Measurements from ENCODE around the gene CREG1.

The CREG1 gene

GRCh38 chr1:167592475-167592874 lies 38.9 kb upstream of the CREG1 start:
- TF ChIP-seq CTCF (IDR thresholded peaks at IDR 0.05; ENCODE audit: low read length, missing control alignments) = no peak
- no peak overlapping the region for H3K4me3 ChIP-seq (replicated peaks; ENCODE audit: low read depth, low read length)
- no peak for DNase-seq (ENCODE audit: low read depth)

GRCh38 chr1:167588361-167588760 lies 34.8 kb upstream of the CREG1 start:
- DNase-seq (ENCODE audit: low read depth) = no peak
- H3K4me3 ChIP-seq (replicated peaks; ENCODE audit: low read depth, low read length) = no peak overlapping the region
- TF ChIP-seq CTCF (IDR thresholded peaks at IDR 0.05; ENCODE audit: low read length, missing control alignments) = no peak

GRCh38 chr1:167587872-167588271 lies 34.3 kb upstream of the CREG1 start:
- H3K4me3 ChIP-seq (replicated peaks; ENCODE audit: low read depth, low read length) = no peak overlapping the region
- no peak for DNase-seq (ENCODE audit: low read depth)
- TF ChIP-seq CTCF (IDR thresholded peaks at IDR 0.05; ENCODE audit: low read length, missing control alignments) = no peak

- no peak for TF ChIP-seq CTCF (IDR thresholded peaks at IDR 0.05; ENCODE audit: low read length, missing control alignments)
- no peak for DNase-seq (ENCODE audit: low read depth)
- no peak overlapping the region for H3K4me3 ChIP-seq (replicated peaks; ENCODE audit: low read depth, low read length)
These were observed 33.8 kb upstream of the CREG1 start for GRCh38 chr1:167587342-167587741.

- peak; percentile 8 for DNase-seq (ENCODE audit: low read depth)
- TF ChIP-seq CTCF (IDR thresholded peaks at IDR 0.05; ENCODE audit: low read length, missing control alignments) = no peak
- no peak overlapping the region for H3K4me3 ChIP-seq (replicated peaks; ENCODE audit: low read depth, low read length)
These were observed 31.0 kb upstream of the CREG1 start for GRCh38 chr1:167584581-167584980.

GRCh38 chr1:167582722-167583121 lies 29.2 kb upstream of the CREG1 start:
- no peak for DNase-seq (ENCODE audit: low read depth)
- no peak overlapping the region for H3K4me3 ChIP-seq (replicated peaks; ENCODE audit: low read depth, low read length)
- no peak for TF ChIP-seq CTCF (IDR thresholded peaks at IDR 0.05; ENCODE audit: low read length, missing control alignments)

GRCh38 chr1:167582064-167582463 lies 28.5 kb upstream of the CREG1 start:
- DNase-seq (ENCODE audit: low read depth) = no peak
- H3K4me3 ChIP-seq (replicated peaks; ENCODE audit: low read depth, low read length) = no peak overlapping the region
- TF ChIP-seq CTCF (IDR thresholded peaks at IDR 0.05; ENCODE audit: low read length, missing control alignments) = no peak

Data from fibroblast of pulmonary artery (primary cell).